Sigmoid colon (tissue), 4 donors: ENCODE measurements around the gene STON2.

Experiments used
- CTCF ChIP-seq, 4 experiments: fragments of 450-650 bp in 3 of 4; fragments of 200-600 bp in 1 of 4; IDR thresholded peaks; one replicate each; pipeline ENCODE4 v1.5.1; 2016 to 2019; ENCODE audit warnings: antibody characterized with exemption in 4 of 4, mild to moderate bottlenecking in 3 of 4, moderate library complexity in 2 of 4
- EP300 ChIP-seq, 4 donors: sonication (generic); formaldehyde crosslinking; IDR thresholded peaks; one replicate each; pipeline ENCODE4 v1.6.1; 2017; ENCODE audit warnings: antibody characterized with exemption in 4 of 4
- POLR2A ChIP-seq, 2 donors: fragments of 450-650 bp; IDR thresholded peaks; one replicate each; pipeline ENCODE4 v1.6.1; 2016; ENCODE audit warnings: antibody characterized with exemption in 2 of 2, mild to moderate bottlenecking in 2 of 2, moderate library complexity in 2 of 2
- POLR2AphosphoS5 ChIP-seq, 4 donors: sonication (generic); formaldehyde crosslinking; IDR thresholded peaks; one replicate each; pipeline ENCODE4 v1.6.1; 2017; ENCODE audit warnings: antibody characterized with exemption in 4 of 4

GRCh38 chr14:81433378-81433777 lies 33.3 kb upstream of the STON2 start:
- TF ChIP-seq POLR2A (IDR thresholded peaks at IDR 0.05) (no peak), EP300 (IDR thresholded peaks at IDR 0.05) (no peak), POLR2AphosphoS5 (IDR thresholded peaks at IDR 0.05) (no peak), CTCF (IDR thresholded peaks at IDR 0.05) (no peak)
